GM12875 (cell line): ENCODE results near the gene CHST6.

ENCODE experiments used
- H3K4me3 ChIP-seq: one replicate; pipeline ENCODE4 v1.5.1; 2011; ENCODE audit warnings: low read depth, low read length, control low read depth
- CTCF ChIP-seq: IDR thresholded peaks from 2 replicates; pipeline ENCODE4 v1.5.1; 2011; ENCODE audit warnings: low read depth, mild to moderate bottlenecking, control low read depth, inconsistent platforms, low read length, moderate library complexity, borderline replicate concordance; ENCODE audit not compliant: insufficient read depth

CHST6 gene

GRCh38 chr16:75481475-75481874 is 13.8 kb downstream of the CHST6 start:
- no peak for TF ChIP-seq CTCF
- H3K4me3 ChIP-seq, result no peak overlapping the region

DNA sequence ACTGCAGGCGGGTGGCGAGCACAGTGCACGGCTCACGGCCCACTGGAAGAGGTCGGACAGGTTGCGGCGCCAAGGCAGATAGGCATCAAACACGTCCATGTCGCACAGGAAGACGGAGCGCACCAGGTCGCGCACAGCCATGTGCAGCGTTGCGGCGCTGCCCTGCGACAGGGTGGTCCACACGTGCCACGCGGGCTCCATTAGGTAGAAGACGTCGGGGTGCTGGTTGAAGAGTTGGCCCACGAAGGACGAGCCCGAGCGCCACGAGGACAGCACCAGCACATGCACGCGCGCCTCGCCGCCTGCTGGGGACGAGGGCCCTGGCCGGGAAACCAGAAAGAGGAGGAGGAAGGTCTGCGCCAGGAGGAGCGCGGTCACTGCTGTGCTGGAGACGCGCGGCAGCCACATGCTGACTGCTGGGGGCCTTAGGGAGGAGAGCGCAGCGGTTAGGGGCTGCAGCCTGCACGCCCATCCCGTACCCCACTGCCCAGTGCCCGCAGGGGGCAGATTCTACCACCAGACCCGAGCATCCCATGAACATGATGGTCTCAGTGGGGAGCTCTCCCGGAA is 15.7 kb downstream of the CHST6 start:
- no peak for TF ChIP-seq CTCF
- no peak overlapping the region for H3K4me3 ChIP-seq

- no peak for TF ChIP-seq CTCF
- no peak overlapping the region for H3K4me3 ChIP-seq
Measured at GRCh38 chr16:75478480-75479345, 16.5 kb downstream of the CHST6 start.

DNA sequence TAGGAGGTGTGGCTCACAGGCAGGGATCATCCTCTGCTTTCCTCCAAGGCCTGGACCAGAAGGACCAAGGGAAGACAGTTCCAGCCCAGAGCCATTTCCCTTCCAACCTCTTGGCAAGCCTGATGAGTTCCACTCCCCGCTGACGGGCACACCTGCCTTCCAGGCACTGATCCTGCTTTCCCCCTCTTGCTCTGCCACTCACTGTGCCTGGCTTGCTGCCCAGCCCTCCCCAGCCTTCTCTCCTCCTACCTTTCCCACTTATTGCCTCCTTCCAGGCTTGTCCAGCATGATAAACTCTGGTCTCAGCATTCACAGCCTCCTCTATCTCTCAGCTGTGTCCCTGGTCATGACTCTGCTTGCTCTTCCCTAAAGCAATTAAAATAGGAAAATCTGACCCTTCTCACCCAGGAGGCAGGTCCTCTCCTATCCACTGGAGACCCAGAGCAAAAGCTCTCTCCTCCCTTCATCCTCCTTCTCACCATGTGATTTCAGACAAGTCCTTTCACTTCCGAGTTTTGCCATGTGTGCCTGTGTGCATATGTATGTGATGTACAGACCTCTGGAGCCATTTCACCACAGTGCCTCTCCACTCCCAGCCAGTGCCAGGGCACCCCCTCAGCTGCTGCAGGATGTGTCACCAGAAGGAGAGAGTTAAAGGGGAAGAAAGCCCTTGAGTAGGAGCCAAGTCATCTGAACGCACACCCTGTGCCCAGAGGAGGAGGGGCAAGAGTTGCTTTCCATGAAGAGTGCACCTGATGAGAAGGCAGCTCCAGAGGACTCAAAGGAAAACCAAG is 17.4 kb downstream of the CHST6 start:
- no peak for TF ChIP-seq CTCF
- H3K4me3 ChIP-seq, result no peak overlapping the region

GRCh38 chr16:75476817-75477216 is 18.4 kb downstream of the CHST6 start:
- H3K4me3 ChIP-seq, result no peak overlapping the region
- TF ChIP-seq CTCF, result no peak

DNA sequence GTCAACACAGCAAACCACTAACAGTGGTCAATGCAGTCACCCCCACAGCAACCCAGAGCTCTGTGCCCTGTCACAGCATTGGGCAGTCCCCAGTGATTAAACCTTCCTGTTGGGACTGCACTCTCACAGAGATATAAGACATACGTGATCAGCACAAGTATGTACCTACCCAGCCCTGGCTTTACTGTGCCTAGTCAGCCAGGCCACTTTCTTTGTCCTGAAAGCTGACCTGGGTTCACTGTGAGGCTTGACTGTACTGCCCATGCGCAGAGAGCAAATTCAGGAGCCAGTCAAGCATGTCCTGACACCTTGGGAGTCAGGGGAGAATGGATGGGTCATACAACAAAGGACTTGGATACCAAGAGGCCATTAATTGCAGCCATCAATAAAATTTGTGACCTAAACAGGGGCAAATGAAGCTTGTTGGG is 19.8 kb downstream of the CHST6 start:
- no peak for TF ChIP-seq CTCF
- no peak overlapping the region for H3K4me3 ChIP-seq
